H54 (cell line): ENCODE data around the gene CYFIP2.
"Not testable (repeated sequence)": the region's sequence is repeated elsewhere in the genome, so short reads cannot be mapped to it uniquely, and the experiment has no call there.

ENCODE experiments used
- DNase-seq: peaks from one replicate; pipeline ENCODE4 v3.0.0; 2011; ENCODE audit warnings: low spot score, mixed read lengths; ENCODE audit not compliant: insufficient read length
- FAIRE-seq: peaks from 3 replicates; lab custom pipeline; 2011; peaks lifted over from hg19 to GRCh38; lab: Jason Lieb, UNC
- POLR2A ChIP-seq: IDR thresholded peaks from 2 replicates; pipeline ENCODE4 v1.6.1; 2011; ENCODE audit warnings: low read depth, mild to moderate bottlenecking, low read length

CYFIP2 gene

GRCh38 chr5:157265714-157266285 is at the start of gene CYFIP2:
CYFIP2 (plus strand) TSS chr5:157266123; CDS start chr5:157285362, 19,239 bp downstream.
- peak; percentile 42 for DNase-seq
- TF ChIP-seq POLR2A, result no peak
- FAIRE-seq, result no peak

- DNase-seq, result no peak
- TF ChIP-seq POLR2A, result no peak
- no peak for FAIRE-seq
These were observed 49.4 kb upstream of the CYFIP2 start for GRCh38 chr5:157216391-157217142.

- DNase-seq (no peak), FAIRE-seq (no peak)
- no peak for TF ChIP-seq POLR2A
These were observed 48.5 kb upstream of the CYFIP2 start for GRCh38 chr5:157217289-157218024.

DNA sequence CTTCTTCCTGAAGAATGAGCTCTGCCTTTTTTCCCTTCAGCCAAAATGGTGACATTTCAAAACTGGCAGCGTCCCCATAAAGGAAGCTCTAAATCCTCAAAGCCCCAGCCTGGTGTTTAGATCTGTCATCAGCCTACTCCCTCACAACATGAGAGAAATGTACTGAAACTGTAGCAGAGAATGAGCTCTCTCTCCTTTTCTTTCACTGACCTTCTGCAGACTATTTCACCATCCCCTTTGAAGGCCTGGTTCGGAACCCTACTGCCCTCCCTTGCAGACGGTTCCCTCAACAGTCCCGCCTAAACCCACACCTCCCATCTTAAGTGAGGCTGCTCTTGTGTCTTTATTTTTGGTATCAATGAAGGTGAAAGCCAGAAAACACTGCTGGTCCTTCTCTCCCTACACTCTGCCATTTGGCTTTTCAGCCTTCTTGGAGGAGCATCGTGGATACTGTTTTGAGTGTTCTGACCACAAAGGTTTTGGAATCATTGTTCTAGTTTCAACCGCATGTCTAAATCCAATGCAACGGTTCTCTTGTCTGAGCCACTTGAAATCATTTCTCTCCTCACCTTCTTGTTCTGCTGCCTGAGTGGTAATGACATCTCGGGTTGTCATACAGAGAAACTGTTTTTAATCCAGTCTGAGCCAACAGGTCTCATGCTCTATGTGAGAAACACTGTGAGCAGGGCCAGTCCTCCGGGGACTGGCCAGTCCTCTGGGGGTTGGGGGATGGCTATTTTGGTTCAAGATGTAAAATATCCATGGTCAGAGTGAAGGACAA is 46.2 kb upstream of the CYFIP2 start:
- TF ChIP-seq POLR2A, result no peak
- no peak for DNase-seq
- FAIRE-seq, result no peak

GRCh38 chr5:157221959-157222358 is 44.0 kb upstream of the CYFIP2 start:
- DNase-seq (no peak), FAIRE-seq (no peak)
- TF ChIP-seq POLR2A, result no peak

DNA sequence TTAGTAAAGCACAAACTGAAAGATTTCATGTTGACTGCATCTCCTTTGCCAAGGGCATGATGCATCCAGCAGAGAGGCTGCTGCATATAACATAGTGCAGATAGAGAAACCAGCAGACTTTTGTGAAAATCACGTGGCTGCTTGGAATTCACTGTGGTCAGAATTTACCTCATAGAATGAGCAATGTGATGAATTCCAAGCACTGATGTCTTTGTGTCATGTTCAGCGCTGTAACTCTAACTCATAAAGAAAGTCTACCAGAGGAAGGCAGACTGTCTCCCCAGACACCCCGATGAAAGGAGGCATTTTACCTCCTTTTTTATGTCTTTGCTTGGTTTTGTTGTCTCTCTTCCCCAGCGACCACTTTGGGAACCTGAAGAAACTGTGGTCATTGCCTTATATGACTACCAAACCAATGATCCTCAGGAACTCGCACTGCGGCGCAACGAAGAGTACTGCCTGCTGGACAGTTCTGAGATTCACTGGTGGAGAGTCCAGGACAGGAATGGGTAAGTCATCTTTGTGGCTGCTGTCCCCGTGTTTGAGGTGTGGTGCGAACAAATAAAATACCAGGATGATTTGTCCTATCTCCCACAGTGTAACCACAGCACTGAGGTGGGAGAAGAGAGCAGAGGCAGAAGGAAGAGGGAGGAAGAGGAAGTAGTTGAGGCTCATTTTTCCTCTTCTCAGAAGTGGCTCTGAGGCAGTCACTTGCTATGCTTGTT is 43.3 kb upstream of the CYFIP2 start:
- TF ChIP-seq POLR2A, result no peak

DNA sequence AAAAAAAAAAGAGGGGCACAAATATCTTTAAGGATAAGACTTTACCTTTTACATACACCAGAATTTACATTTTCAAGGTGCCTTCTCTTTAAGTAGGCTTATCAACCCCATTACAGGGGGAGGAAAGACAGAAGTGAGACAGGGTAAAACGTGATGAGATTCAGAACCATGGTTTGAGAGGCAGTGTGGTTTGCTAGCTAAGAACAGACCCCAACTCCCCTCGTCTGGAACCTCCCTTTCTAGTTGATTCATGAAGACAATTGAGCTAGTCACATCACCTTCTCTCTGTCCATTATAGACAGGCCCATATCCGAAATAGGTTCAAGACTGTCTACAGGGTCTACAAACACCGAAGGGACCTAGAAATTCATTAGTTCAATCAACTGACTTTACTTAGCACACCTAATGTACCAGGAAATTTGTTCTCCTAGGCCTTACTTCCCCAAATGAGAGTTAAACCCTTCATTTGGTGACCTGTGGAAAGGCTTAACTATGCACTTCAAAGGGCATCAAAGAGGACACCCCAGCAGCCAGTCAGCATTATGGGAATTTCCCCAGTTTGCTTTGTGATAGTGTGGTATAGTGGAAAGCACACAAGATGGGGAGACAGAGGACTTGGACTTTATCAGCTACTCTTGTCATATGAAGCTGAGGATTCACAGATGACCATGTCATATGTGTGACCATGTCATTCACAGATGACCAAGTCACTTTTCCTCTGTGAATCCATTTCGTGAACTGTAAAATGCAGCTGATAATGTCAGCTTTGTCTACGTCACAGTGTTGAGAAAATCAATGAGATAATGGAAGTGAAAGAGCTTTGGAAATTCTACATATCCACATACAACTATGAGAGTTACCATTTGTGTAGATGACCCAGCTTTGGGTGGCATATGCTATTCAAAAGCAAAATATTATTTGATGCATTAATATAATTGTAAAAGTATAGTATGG is 40.2 kb upstream of the CYFIP2 start:
- TF ChIP-seq POLR2A, result no peak
- DNase-seq, result no peak
- no peak for FAIRE-seq

More for the DNA sequence above, 43.3 kb upstream of the CYFIP2 start:
- peak; percentile 12 for DNase-seq
- FAIRE-seq, result no peak

- FAIRE-seq (no peak), DNase-seq (no peak)
- TF ChIP-seq POLR2A, result no peak
These were observed 35.3 kb upstream of the CYFIP2 start for GRCh38 chr5:157230610-157231009.

GRCh38 chr5:157232706-157233105 is 33.2 kb upstream of the CYFIP2 start:
- FAIRE-seq (no peak), DNase-seq (no peak)
- TF ChIP-seq POLR2A, result no peak

DNA sequence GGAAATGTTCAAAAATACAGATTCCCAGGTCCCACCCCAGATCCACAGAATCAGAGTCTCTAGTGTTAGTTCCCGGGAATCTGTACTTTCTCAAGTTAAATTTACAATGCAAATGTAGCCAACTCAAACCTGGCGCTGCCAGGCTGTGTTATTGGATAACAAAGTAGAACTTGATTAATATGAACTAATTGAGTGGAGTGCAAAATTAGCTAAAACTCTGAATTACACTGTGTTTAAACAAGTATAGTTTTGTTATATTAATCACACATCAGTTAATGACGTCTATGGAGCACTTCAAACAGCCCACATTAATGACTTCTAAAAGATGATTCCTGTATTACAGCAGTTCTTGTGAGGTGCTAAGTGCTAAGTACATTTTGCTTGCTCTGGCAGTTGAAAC is 32.4 kb upstream of the CYFIP2 start:
- FAIRE-seq, result no peak
- no peak for DNase-seq
- TF ChIP-seq POLR2A, result no peak

DNA sequence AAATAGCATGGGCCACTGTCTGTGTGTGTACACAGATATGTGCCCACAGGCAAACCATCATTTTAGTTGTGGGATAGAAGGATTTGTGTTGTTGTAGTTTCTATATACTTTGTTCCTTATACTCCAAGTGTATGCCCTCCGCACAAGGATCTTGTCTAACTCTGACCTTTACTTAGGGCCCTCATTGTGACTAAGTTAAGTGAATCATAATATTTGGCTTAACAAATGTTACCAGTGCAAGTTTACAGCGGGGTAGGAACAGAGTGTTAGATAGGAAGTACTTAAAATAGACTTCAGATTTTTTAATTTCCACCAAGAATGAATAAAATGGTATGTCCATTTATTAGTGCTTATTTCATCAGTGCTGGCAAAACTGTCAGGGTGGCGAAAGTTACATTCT is 29.5 kb upstream of the CYFIP2 start:
- no peak for TF ChIP-seq POLR2A

GRCh38 chr5:157241483-157241882 is 24.4 kb upstream of the CYFIP2 start:
- TF ChIP-seq POLR2A, result no peak
- no peak for DNase-seq
- FAIRE-seq, result no peak

More for the DNA sequence above, 29.5 kb upstream of the CYFIP2 start:
- DNase-seq, result no peak
- no peak for FAIRE-seq

DNA sequence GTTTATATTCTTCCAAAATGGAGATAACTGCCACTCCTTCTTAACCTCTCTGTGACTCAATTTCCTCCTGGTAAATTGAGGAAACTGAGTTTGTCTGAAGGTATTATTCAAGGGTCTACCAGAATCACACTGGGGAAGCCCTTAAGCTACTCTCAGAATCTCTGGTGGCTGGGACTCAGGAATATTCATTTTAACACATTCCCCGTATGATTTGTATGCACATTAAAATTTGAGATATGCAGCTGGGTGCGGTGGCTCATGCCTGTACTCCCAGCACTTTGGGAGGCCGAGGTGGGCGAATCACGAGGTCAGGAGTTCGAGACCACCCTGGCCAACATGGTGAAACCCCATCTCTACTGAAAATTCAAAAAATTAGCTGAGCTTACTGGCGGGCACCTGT is 21.2 kb upstream of the CYFIP2 start:
- DNase-seq, FAIRE-seq: not testable (repeated sequence)
